ENCODE data around the gene NSD2.

GRCh38 chr4:1841201-1841886 lies 29.8 kb upstream of the NSD2 start:
- TF ChIP-seq CTCF (IDR thresholded peaks at IDR 0.05), result no peak
- no peak for TF ChIP-seq POLR2A (IDR thresholded peaks at IDR 0.05)
